ENCODE results near the gene DDX54. TPM values are rescaled to one million over a fixed set of nuclear protein-coding genes. Genes with fewer than 3 reads are reported as not detected.
"Not testable (repeated sequence)": the region's sequence is repeated elsewhere in the genome, so short reads cannot be mapped to it uniquely, and the experiment has no call there.

DDX54 gene
- total RNA-seq, 3 donors from 2014 or later = 46.4 to 60.6 (median 53.2) TPM

- no peak for DNase-seq
- Histone ChIP-seq H3K4me1 (ENCODE audit: low read depth) (no peaks in the 10 kb centered on the region), H3K4me3 (no peak overlapping the region), H3K36me3 (ENCODE audit: low read depth) (no peaks in the 10 kb centered on the region), H3K9me3 (no peaks in the 10 kb centered on the region)
- no peak for ATAC-seq
- intact Hi-C loops (cut with DNase I, micrococcal nuclease) = no loop called here
- TF ChIP-seq, protein P1, sequence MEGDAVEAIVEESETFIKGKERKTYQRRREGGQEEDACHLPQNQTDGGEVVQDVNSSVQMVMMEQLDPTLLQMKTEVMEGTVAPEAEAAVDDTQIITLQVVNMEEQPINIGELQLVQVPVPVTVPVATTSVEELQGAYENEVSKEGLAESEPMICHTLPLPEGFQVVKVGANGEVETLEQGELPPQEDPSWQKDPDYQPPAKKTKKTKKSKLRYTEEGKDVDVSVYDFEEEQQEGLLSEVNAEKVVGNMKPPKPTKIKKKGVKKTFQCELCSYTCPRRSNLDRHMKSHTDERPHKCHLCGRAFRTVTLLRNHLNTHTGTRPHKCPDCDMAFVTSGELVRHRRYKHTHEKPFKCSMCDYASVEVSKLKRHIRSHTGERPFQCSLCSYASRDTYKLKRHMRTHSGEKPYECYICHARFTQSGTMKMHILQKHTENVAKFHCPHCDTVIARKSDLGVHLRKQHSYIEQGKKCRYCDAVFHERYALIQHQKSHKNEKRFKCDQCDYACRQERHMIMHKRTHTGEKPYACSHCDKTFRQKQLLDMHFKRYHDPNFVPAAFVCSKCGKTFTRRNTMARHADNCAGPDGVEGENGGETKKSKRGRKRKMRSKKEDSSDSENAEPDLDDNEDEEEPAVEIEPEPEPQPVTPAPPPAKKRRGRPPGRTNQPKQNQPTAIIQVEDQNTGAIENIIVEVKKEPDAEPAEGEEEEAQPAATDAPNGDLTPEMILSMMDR (IDR thresholded peaks at IDR 0.05) = no peak
These were observed 65.2 kb downstream of the DDX54 start for GRCh38 chr12:113119980-113120669.

DNA sequence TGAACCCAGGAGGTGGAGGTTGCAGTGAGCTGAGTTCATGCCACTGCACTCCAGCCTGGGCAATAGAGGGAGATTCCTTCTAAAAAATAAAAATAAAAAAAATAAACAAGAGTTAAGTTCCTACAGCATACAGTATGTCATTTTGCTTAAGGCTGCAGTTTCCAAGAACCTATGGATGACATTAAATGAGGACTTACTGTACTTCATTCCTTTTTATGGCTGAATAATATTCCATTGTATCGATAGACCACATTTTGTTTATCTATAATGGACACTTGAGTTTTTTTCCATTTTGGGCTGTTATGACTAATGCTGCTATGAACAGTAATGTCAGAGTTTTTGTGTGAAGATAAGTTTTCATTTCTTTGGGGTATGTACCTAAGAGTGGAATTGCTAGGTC, 67.1 kb downstream of the DDX54 start:
- intact Hi-C loops (cut with DNase I, micrococcal nuclease) = no loop called here
- Histone ChIP-seq H3K36me3 (ENCODE audit: low read depth) (no peaks in the 10 kb centered on the region), H3K4me1 (ENCODE audit: low read depth) (no peaks in the 10 kb centered on the region), H3K9me3 (no peaks in the 10 kb centered on the region), H3K4me3 (no peak overlapping the region)
- DNase-seq = no peak
- no peak for ATAC-seq
- TF ChIP-seq, protein P1 (IDR thresholded peaks at IDR 0.05) = no peak

- H3K4me3 ChIP-seq; ATAC-seq; H3K9me3 ChIP-seq; intact Hi-C loops (cut with DNase I, micrococcal nuclease); H3K4me1 ChIP-seq (ENCODE audit: low read depth); H3K36me3 ChIP-seq (ENCODE audit: low read depth); DNase-seq: not testable (repeated sequence)
These were observed 67.6 kb downstream of the DDX54 start for GRCh38 chr12:113117684-113118083.

DNA sequence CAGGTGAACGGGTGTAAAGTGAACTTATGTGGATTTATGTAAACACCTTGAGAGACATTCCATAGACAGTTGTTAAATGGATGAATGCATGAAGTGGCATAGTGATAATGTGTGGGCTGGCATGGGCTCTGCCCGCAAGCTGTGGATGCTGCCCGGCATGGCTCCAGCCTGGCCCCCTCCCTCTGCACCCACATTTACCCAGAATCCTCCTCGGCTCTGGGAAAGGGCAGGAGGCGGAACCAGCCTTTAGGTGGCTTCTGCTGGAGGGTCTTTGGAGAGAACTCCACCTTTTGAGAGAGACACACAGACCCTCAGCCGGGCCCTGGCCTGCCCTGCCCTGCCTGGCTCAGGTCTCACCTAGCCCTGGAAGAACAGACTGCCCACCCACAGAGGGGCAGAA, 68.4 kb downstream of the DDX54 start:
- Histone ChIP-seq H3K4me3 (no peak overlapping the region), H3K36me3 (ENCODE audit: low read depth) (no peaks in the 10 kb centered on the region), H3K9me3 (no peaks in the 10 kb centered on the region), H3K4me1 (ENCODE audit: low read depth) (no peaks in the 10 kb centered on the region)
- TF ChIP-seq, protein P1 (IDR thresholded peaks at IDR 0.05) = no peak
- DNase-seq (no peak), ATAC-seq (peak; percentile 9)
- intact Hi-C loops (cut with DNase I, micrococcal nuclease) = no loop called here

- TF ChIP-seq, protein P1 (IDR thresholded peaks at IDR 0.05) = no peak
- H3K36me3 ChIP-seq (ENCODE audit: low read depth) = no peaks in the 10 kb centered on the region
- H3K9me3 ChIP-seq = no peaks in the 10 kb centered on the region
- no peaks in the 10 kb centered on the region for H3K4me1 ChIP-seq (ENCODE audit: low read depth)
- no peak overlapping the region for H3K4me3 ChIP-seq
- ATAC-seq (no peak), DNase-seq (no peak)
- intact Hi-C loops (cut with DNase I, micrococcal nuclease) = no loop called here
These were observed 69.7 kb downstream of the DDX54 start for GRCh38 chr12:113115455-113116126.

GRCh38 chr12:113114447-113115178, 70.7 kb downstream of the DDX54 start:
- ATAC-seq = no peak
- TF ChIP-seq, protein P1 (IDR thresholded peaks at IDR 0.05) = no peak
- H3K36me3 ChIP-seq (ENCODE audit: low read depth) = no peaks in the 10 kb centered on the region

More at GRCh38 chr12:113114447-113115178, 70.7 kb downstream of the DDX54 start:
- no peaks in the 10 kb centered on the region for H3K9me3 ChIP-seq
- intact Hi-C loops (cut with DNase I, micrococcal nuclease) = no loop called here
- no peak overlapping the region for H3K4me3 ChIP-seq
- no peak for DNase-seq
- H3K4me1 ChIP-seq (ENCODE audit: low read depth) = no peaks in the 10 kb centered on the region
